HG03442 (cell line): ENCODE data around the gene KIAA0232.
"Not testable (repeated sequence)": the region's sequence is repeated elsewhere in the genome, so short reads cannot be mapped to it uniquely, and the experiment has no call there.

Experiments used
- ATAC-seq: cut with Tn5 transposase; IDR thresholded peaks from one replicate; pipeline ENCODE4 v1.9.1; 2021; ENCODE audit warnings: mild to moderate bottlenecking, moderate library complexity; ENCODE audit not compliant: unreplicated experiment

Gene KIAA0232

GRCh38 chr4:6894528-6895498 is 112.3 kb downstream of the KIAA0232 start:
- no peak for ATAC-seq

GRCh38 chr4:6896035-6896434 is 113.5 kb downstream of the KIAA0232 start:
- no peak for ATAC-seq

GRCh38 chr4:6898763-6899162 is 116.2 kb downstream of the KIAA0232 start:
- no peak for ATAC-seq

GRCh38 chr4:6900181-6900812 is 117.8 kb downstream of the KIAA0232 start:
- no peak for ATAC-seq

- no peak for ATAC-seq
Measured at GRCh38 chr4:6900956-6901355, 118.4 kb downstream of the KIAA0232 start.

- no peak for ATAC-seq
Measured at GRCh38 chr4:6901669-6902317, 119.3 kb downstream of the KIAA0232 start.

GRCh38 chr4:6902318-6903042 is 120.0 kb downstream of the KIAA0232 start:
- no peak for ATAC-seq

GRCh38 chr4:6905516-6906445 is 123.3 kb downstream of the KIAA0232 start:
- ATAC-seq: no peak

- not testable (repeated sequence) for ATAC-seq
Measured at GRCh38 chr4:6906486-6906885, 124.0 kb downstream of the KIAA0232 start.

- no peak for ATAC-seq
Measured at GRCh38 chr4:6907658-6908191, 125.2 kb downstream of the KIAA0232 start.

GRCh38 chr4:6908432-6909112 is 126.0 kb downstream of the KIAA0232 start:
- no peak for ATAC-seq

GRCh38 chr4:6909113-6909969 is 126.8 kb downstream of the KIAA0232 start, which contains the start of gene TBC1D14:
Gene TBC1D14 (plus strand): TSS chr4:6909826. CDS start chr4:6923390, 13,564 bp downstream.
- ATAC-seq: peak; percentile 80

- ATAC-seq: peak; percentile 24
Measured at GRCh38 chr4:6909970-6910339, 127.4 kb downstream of the KIAA0232 start.

- no peak for ATAC-seq
Measured at GRCh38 chr4:6910340-6910959, 127.9 kb downstream of the KIAA0232 start.

GRCh38 chr4:6910960-6911874 is 128.7 kb downstream of the KIAA0232 start:
- no peak for ATAC-seq

GRCh38 chr4:6911917-6912316 is 129.4 kb downstream of the KIAA0232 start:
- not testable (repeated sequence) for ATAC-seq
